Measurements from ENCODE around the gene RUNX1. TPM values are rescaled to one million over a fixed set of nuclear protein-coding genes. Genes with fewer than 3 reads are reported as not detected.

The RUNX1 gene
- total RNA-seq, 1 donor from 2014 or later = 62.1 TPM

GRCh38 chr21:34795548-34796180 lies 253.4 kb downstream of the RUNX1 start:
- H3K36me3 ChIP-seq = peaks cover 0 to 23% of the 10 kb centered on the region in 2 donors
- H3K27ac ChIP-seq = peak overlapping the region; percentile 70
- H3K9me3 ChIP-seq = no peaks in the 10 kb centered on the region
- TF ChIP-seq, protein P1, sequence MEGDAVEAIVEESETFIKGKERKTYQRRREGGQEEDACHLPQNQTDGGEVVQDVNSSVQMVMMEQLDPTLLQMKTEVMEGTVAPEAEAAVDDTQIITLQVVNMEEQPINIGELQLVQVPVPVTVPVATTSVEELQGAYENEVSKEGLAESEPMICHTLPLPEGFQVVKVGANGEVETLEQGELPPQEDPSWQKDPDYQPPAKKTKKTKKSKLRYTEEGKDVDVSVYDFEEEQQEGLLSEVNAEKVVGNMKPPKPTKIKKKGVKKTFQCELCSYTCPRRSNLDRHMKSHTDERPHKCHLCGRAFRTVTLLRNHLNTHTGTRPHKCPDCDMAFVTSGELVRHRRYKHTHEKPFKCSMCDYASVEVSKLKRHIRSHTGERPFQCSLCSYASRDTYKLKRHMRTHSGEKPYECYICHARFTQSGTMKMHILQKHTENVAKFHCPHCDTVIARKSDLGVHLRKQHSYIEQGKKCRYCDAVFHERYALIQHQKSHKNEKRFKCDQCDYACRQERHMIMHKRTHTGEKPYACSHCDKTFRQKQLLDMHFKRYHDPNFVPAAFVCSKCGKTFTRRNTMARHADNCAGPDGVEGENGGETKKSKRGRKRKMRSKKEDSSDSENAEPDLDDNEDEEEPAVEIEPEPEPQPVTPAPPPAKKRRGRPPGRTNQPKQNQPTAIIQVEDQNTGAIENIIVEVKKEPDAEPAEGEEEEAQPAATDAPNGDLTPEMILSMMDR (IDR thresholded peaks at IDR 0.05) = no peak
- TF ChIP-seq POLR2AphosphoS5 (IDR thresholded peaks at IDR 0.05; ENCODE audit: insufficient read depth in 1 of 2, low read depth in 1 of 2) = peak in 1 of 2 donors; percentile 46
- no peak for TF ChIP-seq POLR2A (IDR thresholded peaks at IDR 0.05)
- DNase-seq (ENCODE audit: extremely low spot score in 2 of 2) = peak in 1 of 2 donors; percentile 86
- H3K4me3 ChIP-seq = no peak overlapping the region
- peaks cover 38% of the 10 kb centered on the region for H3K4me1 ChIP-seq
- intact Hi-C loops (cut with DNase I) = loop anchor here (5.0 kb wide), 1 partner anchor 92 kb away; no protein-coding TSS in a partner anchor
- H3K27me3 ChIP-seq = no peaks in the 10 kb centered on the region

- TF ChIP-seq POLR2AphosphoS5 (IDR thresholded peaks at IDR 0.05; ENCODE audit: insufficient read depth in 1 of 2, low read depth in 1 of 2) (no peak), POLR2A (IDR thresholded peaks at IDR 0.05) (no peak)
- TF ChIP-seq, protein P1 (IDR thresholded peaks at IDR 0.05) = no peak
- peak in 1 of 2 donors; percentile 82 for DNase-seq (ENCODE audit: extremely low spot score in 2 of 2)
- H3K27ac ChIP-seq = peak overlapping the region; percentile 70
- H3K27me3 ChIP-seq = no peaks in the 10 kb centered on the region
- H3K4me1 ChIP-seq = peaks cover 38% of the 10 kb centered on the region
- H3K4me3 ChIP-seq = no peak overlapping the region
- no peaks in the 10 kb centered on the region for H3K9me3 ChIP-seq
- H3K36me3 ChIP-seq = peaks cover 0 to 23% of the 10 kb centered on the region in 2 donors
- intact Hi-C loops (cut with DNase I) = loop anchor here (5.0 kb wide), 1 partner anchor 92 kb away; no protein-coding TSS in a partner anchor
These were observed 253.9 kb downstream of the RUNX1 start for GRCh38 chr21:34795175-34795547.

DNA sequence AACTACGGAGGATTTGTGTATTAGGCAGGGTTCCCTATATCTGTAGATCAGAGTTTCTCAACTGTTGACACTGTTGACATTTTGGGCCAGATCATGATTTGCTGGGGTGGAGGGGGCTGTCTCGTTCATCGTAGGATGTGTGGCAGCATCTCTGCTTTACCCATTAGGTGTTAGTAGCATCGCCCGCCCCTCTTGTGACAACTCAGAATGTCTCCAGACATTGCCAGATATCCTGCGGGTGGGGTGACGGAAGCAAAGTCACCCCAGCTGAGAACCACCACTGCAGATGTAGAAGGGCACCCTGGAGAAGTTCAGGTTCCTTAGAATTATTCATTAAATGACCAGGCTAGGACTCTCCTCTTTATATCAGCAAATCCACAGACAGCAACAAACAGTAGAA lies 254.4 kb downstream of the RUNX1 start:
- Histone ChIP-seq H3K27ac (peak overlapping the region; percentile 70), H3K4me1 (peaks cover 38% of the 10 kb centered on the region), H3K27me3 (no peaks in the 10 kb centered on the region), H3K4me3 (no peak overlapping the region), H3K9me3 (no peaks in the 10 kb centered on the region), H3K36me3 (peaks cover 0 to 25% of the 10 kb centered on the region in 2 donors)
- peak in 1 of 2 donors; percentile 85 for DNase-seq (ENCODE audit: extremely low spot score in 2 of 2)
- TF ChIP-seq, protein P1 (IDR thresholded peaks at IDR 0.05) = no peak
- TF ChIP-seq POLR2A (IDR thresholded peaks at IDR 0.05) = no peak
- no peak for TF ChIP-seq POLR2AphosphoS5 (IDR thresholded peaks at IDR 0.05; ENCODE audit: insufficient read depth in 1 of 2, low read depth in 1 of 2)
- intact Hi-C loops (cut with DNase I) = loop anchor here (5.0 kb wide), 1 partner anchor 93 kb away; no protein-coding TSS in a partner anchor

- DNase-seq (ENCODE audit: extremely low spot score in 2 of 2) = no peak
- no peak overlapping the region for H3K4me3 ChIP-seq
- TF ChIP-seq POLR2AphosphoS5 (IDR thresholded peaks at IDR 0.05; ENCODE audit: insufficient read depth in 1 of 2, low read depth in 1 of 2) = no peak
- TF ChIP-seq, protein P1 (IDR thresholded peaks at IDR 0.05) = no peak
- TF ChIP-seq POLR2A (IDR thresholded peaks at IDR 0.05) = no peak
- H3K9me3 ChIP-seq = no peaks in the 10 kb centered on the region
- no peaks in the 10 kb centered on the region for H3K27me3 ChIP-seq
- peaks cover 38% of the 10 kb centered on the region for H3K4me1 ChIP-seq
- intact Hi-C loops (cut with DNase I) = no loop called here
- no peak overlapping the region for H3K27ac ChIP-seq
- H3K36me3 ChIP-seq = peaks cover 0 to 17% of the 10 kb centered on the region in 2 donors
These were observed 255.6 kb downstream of the RUNX1 start for GRCh38 chr21:34793471-34793870.

- H3K27me3 ChIP-seq = no peaks in the 10 kb centered on the region
- no peak overlapping the region for H3K27ac ChIP-seq
- intact Hi-C loops (cut with DNase I) = no loop called here
- H3K9me3 ChIP-seq = no peaks in the 10 kb centered on the region
- H3K4me1 ChIP-seq = peaks cover 33% of the 10 kb centered on the region
- H3K36me3 ChIP-seq = peaks cover 0 to 9% of the 10 kb centered on the region in 2 donors
- H3K4me3 ChIP-seq = no peak overlapping the region
- TF ChIP-seq, protein P1 (IDR thresholded peaks at IDR 0.05) = no peak
- TF ChIP-seq POLR2A (IDR thresholded peaks at IDR 0.05) = no peak
- DNase-seq (ENCODE audit: extremely low spot score in 2 of 2) = peak in 1 of 2 donors; percentile 81
These were observed 256.5 kb downstream of the RUNX1 start for GRCh38 chr21:34792504-34793089.

Data from vagina (tissue), 2 donors.